Stomach (tissue), 9 donors: ENCODE data around the gene RELA. TPM values are rescaled to one million over a fixed set of nuclear protein-coding genes. Genes with fewer than 3 reads are reported as not detected.
"Not testable (repeated sequence)": the region's sequence is repeated elsewhere in the genome, so short reads cannot be mapped to it uniquely, and the experiment has no call there.

Experiments used
- DNase-seq, 2 donors: peaks; one replicate each; pipeline versions ENCODE4 v3.0.0 to v3.0.0-alpha.2; 2013 to 2019
- H3K27ac ChIP-seq, 5 donors: fragments of 200-600 bp in 4 of 5; sonication (generic) in 4 of 5; one replicate each; pipeline ENCODE4 v1.5.1; 2013 to 2019; ENCODE audit warnings: mild to moderate bottlenecking in 1 of 5, moderate library complexity in 1 of 5
- H3K27me3 ChIP-seq, 3 donors: fragments of 200-600 bp; sonication (generic); one replicate each; pipeline ENCODE4 v1.5.1; 2017 to 2019; ENCODE audit warnings: mixed run types in 1 of 3
- H3K36me3 ChIP-seq, 4 donors: fragments of 200-600 bp; sonication (generic); 1 replicate in 3 of 4; 2 replicates in 1 of 4; pipeline ENCODE4 v1.5.1; 2016 to 2019
- H3K4me1 ChIP-seq, 4 donors: fragments of 200-600 bp; sonication (generic); one replicate each; pipeline ENCODE4 v1.5.1; 2016 to 2019
- H3K4me3 ChIP-seq, 4 donors: fragments of 200-600 bp; sonication (generic) in 3 of 4; one replicate each; pipeline ENCODE4 v1.5.1; 2016 to 2019; ENCODE audit warnings: mild to moderate bottlenecking in 1 of 4
- H3K9me3 ChIP-seq, 4 donors: fragments of 200-600 bp; sonication (generic); one replicate each; pipeline ENCODE4 v1.5.1; 2016 to 2019
- CTCF ChIP-seq, 7 experiments: fragments of 450-650 bp in 4 of 7; fragments of 200-600 bp in 3 of 7; sonication (generic) in 3 of 7; IDR thresholded peaks; one replicate each; pipeline ENCODE4 v1.5.1; 2016 to 2019; ENCODE audit warnings: antibody characterized with exemption in 7 of 7, control low read depth in 2 of 7, mild to moderate bottlenecking in 1 of 7
- EP300 ChIP-seq: sonication (generic); formaldehyde crosslinking; IDR thresholded peaks from one replicate; pipeline ENCODE4 v1.6.1; 2017; ENCODE audit warnings: antibody characterized with exemption
- POLR2A ChIP-seq, 4 donors: fragments of 450-650 bp; IDR thresholded peaks; one replicate each; pipeline ENCODE4 v1.6.1; 2016; ENCODE audit warnings: antibody characterized with exemption in 4 of 4, control low read depth in 2 of 4, mild to moderate bottlenecking in 1 of 4, moderate library complexity in 1 of 4
- POLR2AphosphoS5 ChIP-seq, 3 donors: sonication (generic); formaldehyde crosslinking; IDR thresholded peaks; one replicate each; pipeline ENCODE4 v1.6.1; 2016; ENCODE audit warnings: antibody characterized with exemption in 3 of 3
- WGBS, 5 donors: extraction: QIAGEN DNeasy Blood & Tissue Kit in 3 of 5; methylation state at CpG; one replicate each; pipeline versions ENCODE4 v1.1.5 to v1.1.7; 2013 to 2018; 5-methylcytosine and 5-hydroxymethylcytosine counted together
- intact Hi-C: fragments of 100-400 bp; cut with DNase I; formaldehyde crosslinking; loops from one replicate; pipeline ENCODE4 v1.15.1; 2023; ENCODE audit warnings: low total_unique reads
- polyA plus RNA-seq, 3 donors: library from polyadenylated mRNA; stranded (reverse); fragments of 200-250 nt; gene quantifications; one replicate each; pipeline ENCODE4 v1.2.3, GENCODE V29; 2013
- total RNA-seq, 5 donors: library from RNA; depleted of rRNA; stranded (reverse); fragments of >200 nt; gene quantifications; one replicate each; pipeline versions ENCODE4 v1.1.0 to v1.2.3, GENCODE V29; 2014 to 2016
- donor health status: healthy with polysubstance abuse.
- donor health status: Bipolar disorder and iron deficiency.
- donor health status: healthy.

RELA gene
- total and polyA plus RNA-seq, 8 donors = 27.4 to 68.8 (median 46.6) TPM

- peak in 1 of 2 donors; percentile 61 for DNase-seq
- TF ChIP-seq EP300 = no peak
- TF ChIP-seq CTCF (IDR thresholded peaks at IDR 0.05) = no peak
- no peak for TF ChIP-seq POLR2AphosphoS5 (IDR thresholded peaks at IDR 0.05)
- TF ChIP-seq POLR2A (IDR thresholded peaks at IDR 0.05) = no peak
- WGBS, 5 donors = 62 to 90% (median 88%) methylated on average over 8 of the region's 8 CpGs
- H3K4me3 ChIP-seq = no peak overlapping the region
- H3K9me3 ChIP-seq = no peaks in the 10 kb centered on the region
- intact Hi-C loops = no loop called here
- no peaks in the 10 kb centered on the region for H3K27me3 ChIP-seq
- H3K4me1 ChIP-seq = no peaks in the 10 kb centered on the region
- H3K36me3 ChIP-seq = no peaks in the 10 kb centered on the region
- peak overlapping the region in 1 of 5 donors; percentile 57 for H3K27ac ChIP-seq
These were observed 23.3 kb upstream of the RELA start for GRCh38 chr11:65685981-65686380.

- 80 to 86% (median 83%) methylated on average over 6 of the region's 6 CpGs for WGBS, 5 donors
- H3K27me3 ChIP-seq, H3K4me3 ChIP-seq, DNase-seq, H3K27ac ChIP-seq, H3K36me3 ChIP-seq, intact Hi-C loops, H3K9me3 ChIP-seq, H3K4me1 ChIP-seq: not testable (repeated sequence)
These were observed 20.8 kb upstream of the RELA start for GRCh38 chr11:65683480-65683879.

GRCh38 chr11:65680192-65680743 lies 17.6 kb upstream of the RELA start:
- 73 to 82% (median 79%) methylated on average over 5 of the region's 5 CpGs for WGBS, 5 donors
- intact Hi-C loops = no loop called here

GRCh38 chr11:65672982-65673381 lies 10.3 kb upstream of the RELA start:
- H3K27me3 ChIP-seq = no peaks in the 10 kb centered on the region
- WGBS, 5 donors = 90 to 99% (median 93%) methylated on average over 1 to 2 of the region's 2 CpGs
- no peaks in the 10 kb centered on the region for H3K9me3 ChIP-seq
- no peak overlapping the region for H3K27ac ChIP-seq
- no peak for DNase-seq
- TF ChIP-seq POLR2A (IDR thresholded peaks at IDR 0.05) = no peak
- TF ChIP-seq EP300 = no peak
- TF ChIP-seq POLR2AphosphoS5 (IDR thresholded peaks at IDR 0.05) = no peak
- no peak for TF ChIP-seq CTCF (IDR thresholded peaks at IDR 0.05)
- no peaks in the 10 kb centered on the region for H3K4me1 ChIP-seq
- H3K4me3 ChIP-seq = no peak overlapping the region
- intact Hi-C loops = no loop called here
- no peaks in the 10 kb centered on the region for H3K36me3 ChIP-seq

More at GRCh38 chr11:65680192-65680743, 17.6 kb upstream of the RELA start:
- no peak for DNase-seq
- no peaks in the 10 kb centered on the region for H3K9me3 ChIP-seq
- H3K36me3 ChIP-seq = no peaks in the 10 kb centered on the region
- no peak overlapping the region for H3K4me3 ChIP-seq
- H3K27me3 ChIP-seq = no peaks in the 10 kb centered on the region
- H3K27ac ChIP-seq = no peak overlapping the region
- no peaks in the 10 kb centered on the region for H3K4me1 ChIP-seq
- TF ChIP-seq POLR2AphosphoS5 (IDR thresholded peaks at IDR 0.05) (no peak), EP300 (no peak), CTCF (IDR thresholded peaks at IDR 0.05) (no peak), POLR2A (IDR thresholded peaks at IDR 0.05) (no peak)

- no peaks in the 10 kb centered on the region for H3K4me1 ChIP-seq
- H3K36me3 ChIP-seq = no peaks in the 10 kb centered on the region
- no peak overlapping the region for H3K27ac ChIP-seq
- intact Hi-C loops = no loop called here
- H3K9me3 ChIP-seq = no peaks in the 10 kb centered on the region
- no peak overlapping the region for H3K4me3 ChIP-seq
- DNase-seq = no peak
- no peaks in the 10 kb centered on the region for H3K27me3 ChIP-seq
- no peak for TF ChIP-seq CTCF (IDR thresholded peaks at IDR 0.05)
- no peak for TF ChIP-seq POLR2AphosphoS5 (IDR thresholded peaks at IDR 0.05)
- no peak for TF ChIP-seq EP300
- no peak for TF ChIP-seq POLR2A (IDR thresholded peaks at IDR 0.05)
These were observed 9.6 kb upstream of the RELA start for GRCh38 chr11:65672180-65672860.
